GM18870 (cell line): Measurements from ENCODE around the gene PNMA1.

ENCODE experiments used
- ATAC-seq: cut with Tn5 transposase; IDR thresholded peaks from one replicate; pipeline ENCODE4 v1.9.1; 2021; ENCODE audit warnings: moderate library complexity; ENCODE audit not compliant: unreplicated experiment

PNMA1 gene, protein sequence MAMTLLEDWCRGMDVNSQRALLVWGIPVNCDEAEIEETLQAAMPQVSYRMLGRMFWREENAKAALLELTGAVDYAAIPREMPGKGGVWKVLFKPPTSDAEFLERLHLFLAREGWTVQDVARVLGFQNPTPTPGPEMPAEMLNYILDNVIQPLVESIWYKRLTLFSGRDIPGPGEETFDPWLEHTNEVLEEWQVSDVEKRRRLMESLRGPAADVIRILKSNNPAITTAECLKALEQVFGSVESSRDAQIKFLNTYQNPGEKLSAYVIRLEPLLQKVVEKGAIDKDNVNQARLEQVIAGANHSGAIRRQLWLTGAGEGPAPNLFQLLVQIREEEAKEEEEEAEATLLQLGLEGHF

DNA sequence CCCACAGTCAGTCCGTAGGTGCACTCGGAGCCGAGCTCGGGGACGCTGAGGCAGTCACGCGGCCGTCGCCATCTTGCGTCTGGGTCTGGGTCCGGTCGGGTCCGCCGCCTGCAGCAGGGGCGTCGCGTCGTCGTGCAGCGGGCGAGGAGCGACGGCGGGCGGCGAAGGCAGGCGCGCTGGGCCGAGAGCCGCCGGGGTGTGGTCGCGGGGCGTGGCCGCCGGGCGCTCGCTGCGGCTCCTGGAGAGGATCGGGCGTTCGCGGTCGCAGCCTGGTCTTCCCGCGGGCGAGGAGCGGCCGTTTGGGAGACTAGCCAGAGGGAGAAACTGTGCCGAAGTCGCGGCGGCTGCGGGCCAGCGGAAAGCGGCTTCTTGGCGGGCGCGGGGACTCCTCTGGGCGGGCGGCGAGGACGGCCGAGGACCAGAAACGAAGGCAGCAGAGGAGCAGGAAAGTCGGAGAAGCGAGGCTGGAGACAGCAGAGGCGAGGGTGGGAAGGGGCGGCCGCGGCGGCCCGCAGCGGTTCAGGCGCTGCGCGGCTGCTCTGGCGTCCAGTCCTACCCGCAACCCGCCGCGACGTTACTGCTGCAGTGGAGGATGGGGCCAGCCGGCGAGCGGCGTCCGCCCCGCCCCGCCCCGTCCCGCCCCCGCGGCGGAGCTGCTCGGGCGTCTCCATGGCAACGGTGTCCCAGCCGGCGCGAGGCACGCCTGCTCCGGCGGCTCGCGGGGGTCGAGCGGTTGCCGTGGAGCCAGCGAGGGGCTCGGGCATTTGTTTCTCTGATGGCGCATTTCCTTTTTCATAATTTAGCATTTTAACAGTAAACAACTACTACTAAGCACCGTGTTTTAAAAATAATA is at the start of gene PNMA1:
PNMA1 (minus strand) TSS at position 582 of the 853 bp plus-strand sequence. CDS start 745 bp downstream, outside the sequence.
- ATAC-seq, result no peak

DNA sequence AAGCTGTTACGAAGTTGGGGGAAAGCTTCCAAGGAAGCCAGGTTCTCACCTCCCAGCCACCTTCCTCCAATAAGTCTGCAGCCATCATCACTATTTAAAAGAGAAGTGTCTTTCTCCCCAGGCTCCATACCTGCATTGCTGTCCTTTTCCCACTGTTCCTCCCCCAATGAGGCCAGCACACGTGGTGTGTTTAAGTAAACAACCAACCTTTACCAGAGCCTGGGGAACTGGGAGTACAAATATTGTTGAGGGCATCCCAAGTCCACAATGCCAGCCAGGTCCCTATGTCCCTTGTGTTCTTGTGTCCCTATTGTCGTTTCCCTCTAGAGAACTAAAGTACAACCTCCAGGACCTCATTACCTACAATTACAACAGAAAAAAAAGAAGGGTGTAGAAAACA is 49.2 kb upstream of the PNMA1 start:
- no peak for ATAC-seq

DNA sequence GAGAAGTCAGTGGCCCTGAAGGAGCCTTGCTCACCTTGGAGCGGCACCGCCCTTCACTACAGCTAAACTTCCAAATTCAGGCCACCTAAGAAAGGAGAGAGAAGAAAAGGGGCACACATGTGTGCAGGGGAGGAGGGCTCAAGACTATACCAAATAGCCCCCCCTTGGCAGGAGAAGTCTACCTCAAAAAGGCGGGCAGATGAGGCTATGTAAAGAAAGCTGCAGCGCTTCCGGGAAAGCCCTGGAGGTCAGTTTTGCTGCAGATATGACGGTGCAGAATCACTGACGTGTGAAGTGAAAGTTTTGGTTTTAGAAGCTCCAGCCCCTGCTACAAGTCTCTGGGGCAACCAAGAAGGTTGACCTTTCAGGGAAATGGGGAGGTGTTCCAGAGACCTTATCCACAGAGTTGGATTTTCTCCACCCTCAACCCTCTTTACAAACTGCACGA is 48.2 kb upstream of the PNMA1 start:
- peak; percentile 39 for ATAC-seq

DNA sequence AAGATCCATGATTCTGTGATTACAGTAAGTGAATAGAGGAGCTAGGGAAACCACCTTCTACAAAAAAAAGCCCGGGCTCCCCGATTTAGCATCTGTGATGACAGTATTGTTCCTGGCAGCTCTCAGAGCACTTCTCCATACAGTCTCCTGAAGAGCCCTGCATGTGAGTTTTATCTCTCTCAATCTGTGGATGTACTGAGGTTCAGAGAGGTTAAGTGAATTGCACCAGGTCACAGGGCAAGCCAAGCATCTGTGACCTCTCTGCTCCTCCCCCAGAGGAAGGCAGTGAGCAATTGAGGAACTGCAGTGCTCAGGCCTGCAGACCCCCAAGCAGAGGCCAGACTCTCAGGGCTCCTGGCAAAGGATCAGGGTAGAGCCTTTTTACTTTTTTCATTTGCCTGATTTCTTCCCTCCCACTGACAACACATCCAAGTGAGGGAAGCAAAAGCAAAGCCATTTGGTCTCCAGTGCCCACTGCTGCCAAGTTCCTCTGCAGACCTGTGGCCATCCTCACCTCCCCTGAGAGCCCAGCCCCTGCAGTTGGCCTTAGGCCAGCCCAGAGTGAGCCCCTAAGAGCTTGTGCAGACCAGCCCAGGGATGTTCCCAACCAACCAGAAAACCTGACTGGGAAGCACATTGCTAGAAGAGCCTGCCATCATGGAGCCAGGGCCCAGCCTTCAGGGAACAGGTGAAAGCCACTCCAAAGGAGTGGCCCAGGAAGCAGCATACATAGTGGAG is 47.6 kb upstream of the PNMA1 start:
- no peak for ATAC-seq

- peak; percentile 11 for ATAC-seq
These were observed 46.7 kb upstream of the PNMA1 start for GRCh38 chr14:73760598-73761586.

DNA sequence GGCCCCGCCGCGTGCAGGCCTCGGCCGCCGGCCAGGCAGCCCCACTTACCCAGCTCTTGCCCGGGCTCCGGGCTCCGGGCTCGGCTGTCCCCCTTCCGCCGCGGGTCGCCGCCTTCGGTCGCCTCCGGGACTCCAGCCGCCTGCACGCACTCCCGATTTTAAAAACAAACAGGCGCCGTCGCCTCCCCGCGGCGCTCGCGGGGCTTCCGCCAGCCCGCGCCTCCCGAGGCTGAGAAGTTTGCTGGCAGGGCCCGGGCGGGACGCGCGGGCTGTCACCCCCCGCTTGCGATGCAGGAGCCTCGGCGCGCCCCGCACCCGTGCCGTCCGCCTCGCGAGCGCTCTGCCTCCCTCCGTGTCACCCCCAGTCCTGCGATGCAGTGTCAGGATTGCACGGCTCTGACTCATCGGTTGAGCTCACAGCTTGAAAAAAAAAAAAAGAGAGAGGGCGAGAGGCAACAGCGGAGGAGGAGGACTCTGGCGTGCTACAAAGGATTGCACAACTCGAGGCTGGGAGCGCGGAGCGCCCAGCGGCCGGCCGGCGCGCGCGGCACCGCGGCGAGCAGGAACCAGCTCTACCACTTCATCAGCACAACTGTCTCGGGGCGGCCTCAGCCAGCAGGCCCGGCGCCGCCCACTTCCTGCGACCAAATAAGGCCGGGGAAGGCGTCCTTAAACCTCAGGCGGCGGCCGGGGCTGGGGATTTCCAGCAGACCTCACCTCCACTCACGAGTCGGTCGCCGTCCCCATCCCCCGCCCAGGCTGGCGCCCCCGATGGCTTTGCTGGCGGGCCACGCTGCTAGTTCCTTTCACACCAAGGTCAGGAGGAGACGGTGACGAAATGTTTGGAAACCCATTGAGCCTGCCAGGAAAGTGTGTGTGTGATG is 45.8 kb upstream of the PNMA1 start:
- ATAC-seq, result peak; percentile 41

GRCh38 chr14:73759183-73759713 is 45.1 kb upstream of the PNMA1 start:
- ATAC-seq, result no peak

DNA sequence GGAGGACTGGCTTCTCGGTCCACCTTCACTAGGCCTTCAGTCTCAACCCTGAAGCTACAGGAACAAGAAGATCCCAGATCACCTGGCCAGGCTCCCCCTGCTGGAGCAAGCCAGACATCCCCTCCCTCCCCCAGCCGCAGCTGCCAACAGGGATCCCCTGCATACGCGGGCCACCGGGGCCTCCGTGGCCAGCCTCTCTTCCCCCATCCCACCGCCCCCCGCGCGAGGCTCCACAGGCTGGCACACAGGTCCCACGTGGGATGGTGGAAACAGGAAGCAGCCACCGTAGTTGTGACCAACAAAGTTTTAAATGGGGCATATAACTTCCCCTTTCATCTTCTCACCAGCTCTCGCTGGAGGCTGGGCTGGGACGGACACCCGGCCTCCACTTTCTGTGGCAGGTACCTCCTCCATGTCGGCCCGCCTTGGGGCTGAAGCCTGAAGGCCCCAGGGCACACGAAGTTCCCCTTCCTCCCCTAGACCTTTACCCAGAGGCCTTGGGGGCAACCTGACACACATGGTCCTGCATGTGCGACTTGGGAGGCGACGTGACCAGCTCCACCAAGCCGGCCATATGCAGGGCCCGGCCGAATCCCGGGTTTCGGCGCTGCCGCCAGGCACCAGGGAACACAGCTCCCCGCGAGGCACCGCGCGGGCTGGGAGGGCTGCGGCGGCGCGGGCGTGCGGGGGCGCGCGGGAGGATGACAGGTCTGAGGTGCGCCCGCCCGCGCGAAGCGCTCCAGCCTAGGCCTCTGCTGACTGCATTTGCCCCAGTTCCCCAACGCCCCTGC is 44.4 kb upstream of the PNMA1 start:
- ATAC-seq, result no peak

DNA sequence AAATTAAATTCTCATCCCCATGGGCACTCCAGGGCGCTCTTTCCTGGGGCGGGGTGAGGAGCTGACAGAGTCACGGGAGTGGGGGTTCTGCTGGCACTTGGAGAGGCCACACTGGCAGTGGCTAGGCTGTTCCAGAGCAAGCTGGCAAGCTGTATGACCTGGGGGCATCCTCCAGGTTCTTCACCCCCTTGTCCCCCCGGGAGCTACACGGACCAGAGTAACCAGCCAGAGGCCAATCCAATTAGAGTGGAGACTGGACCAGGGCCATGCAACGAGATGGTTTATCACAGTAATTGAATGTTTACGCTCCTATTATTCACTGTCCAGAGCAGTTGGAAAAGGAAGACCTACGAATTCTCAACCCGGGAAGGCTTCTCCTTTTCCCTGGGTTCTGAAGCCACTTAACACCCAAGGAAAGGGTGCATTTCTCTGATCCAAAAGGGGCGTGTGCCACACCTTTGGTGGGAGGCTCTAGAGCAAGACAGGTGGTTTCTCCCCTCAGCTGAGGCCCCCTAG is 43.8 kb upstream of the PNMA1 start:
- no peak for ATAC-seq

DNA sequence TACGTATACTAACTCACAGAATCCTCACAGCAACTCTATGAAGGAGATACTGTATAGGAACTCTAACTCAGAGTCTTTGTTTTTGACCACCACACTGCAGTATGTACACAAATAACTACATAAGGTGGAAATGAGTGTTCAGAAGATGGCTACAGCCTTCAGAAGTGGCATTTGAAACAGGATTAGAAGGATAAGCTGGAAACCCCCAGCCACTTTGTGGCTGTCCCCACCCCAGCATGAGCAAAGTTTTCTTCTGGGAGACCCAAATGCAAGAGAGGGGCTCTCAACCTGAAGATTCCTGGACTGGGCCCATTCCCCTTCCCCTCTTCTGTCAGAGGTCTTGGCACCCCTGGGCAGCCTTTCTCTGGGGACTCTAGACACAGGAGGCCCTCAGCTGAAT is 43.2 kb upstream of the PNMA1 start:
- no peak for ATAC-seq

DNA sequence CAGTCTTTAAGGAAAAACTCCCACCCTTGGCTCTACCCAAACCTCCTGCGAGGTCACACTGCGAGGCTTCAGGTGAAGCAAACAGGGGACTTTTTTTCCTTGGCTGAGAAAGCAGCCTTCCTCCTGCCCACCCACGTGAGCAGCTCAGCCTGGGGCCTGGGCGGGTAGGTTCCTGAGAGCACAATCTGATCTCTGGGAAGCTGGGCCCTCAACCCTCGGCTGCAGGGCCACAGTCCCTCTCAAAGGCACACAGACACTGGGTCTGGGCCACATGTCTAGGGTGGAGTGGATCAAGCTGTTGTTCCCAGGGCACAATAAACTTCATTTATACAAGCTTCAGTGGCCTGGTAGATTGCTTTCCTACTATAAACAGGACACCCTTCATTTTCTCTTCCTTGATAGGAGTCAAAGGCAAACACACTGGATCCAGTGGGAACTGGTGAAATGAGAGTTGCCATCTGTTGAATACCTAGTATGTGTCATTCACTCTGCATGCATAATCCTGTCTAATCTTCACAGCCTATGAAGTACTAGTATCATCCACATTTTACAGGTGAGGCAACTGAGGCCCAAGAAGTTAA is 41.3 kb upstream of the PNMA1 start:
- ATAC-seq, result no peak

DNA sequence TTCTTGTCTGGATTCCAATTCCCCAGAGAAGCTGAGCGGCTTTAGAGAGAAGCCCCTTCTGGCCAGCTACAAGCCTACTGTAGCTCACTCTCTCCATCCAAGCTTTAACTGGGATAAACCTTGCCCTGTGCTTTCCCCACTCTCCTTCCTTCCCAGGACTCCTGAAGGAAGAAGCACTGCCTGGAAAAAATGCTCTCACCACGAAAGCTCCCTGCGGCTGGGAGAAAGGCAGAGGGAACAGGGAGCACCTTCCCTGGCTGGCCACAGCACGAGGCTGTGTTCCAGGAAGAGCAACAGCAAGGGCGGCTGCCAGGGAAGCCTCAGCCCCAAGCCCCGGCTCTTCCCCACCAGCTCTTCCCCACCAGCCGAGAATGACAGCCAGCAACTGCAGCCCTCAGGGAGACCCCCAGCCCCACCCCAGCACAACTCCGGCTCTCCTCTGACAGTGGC is 40.8 kb upstream of the PNMA1 start:
- ATAC-seq, result no peak

- peak; percentile 26 for ATAC-seq
These were observed 40.0 kb upstream of the PNMA1 start for GRCh38 chr14:73753887-73754795.

GRCh38 chr14:73753124-73753886 is 39.1 kb upstream of the PNMA1 start:
- no peak for ATAC-seq

GRCh38 chr14:73752297-73752992 is 38.3 kb upstream of the PNMA1 start:
- ATAC-seq, result no peak
